ENCODE results near the gene RAC3.

DNA sequence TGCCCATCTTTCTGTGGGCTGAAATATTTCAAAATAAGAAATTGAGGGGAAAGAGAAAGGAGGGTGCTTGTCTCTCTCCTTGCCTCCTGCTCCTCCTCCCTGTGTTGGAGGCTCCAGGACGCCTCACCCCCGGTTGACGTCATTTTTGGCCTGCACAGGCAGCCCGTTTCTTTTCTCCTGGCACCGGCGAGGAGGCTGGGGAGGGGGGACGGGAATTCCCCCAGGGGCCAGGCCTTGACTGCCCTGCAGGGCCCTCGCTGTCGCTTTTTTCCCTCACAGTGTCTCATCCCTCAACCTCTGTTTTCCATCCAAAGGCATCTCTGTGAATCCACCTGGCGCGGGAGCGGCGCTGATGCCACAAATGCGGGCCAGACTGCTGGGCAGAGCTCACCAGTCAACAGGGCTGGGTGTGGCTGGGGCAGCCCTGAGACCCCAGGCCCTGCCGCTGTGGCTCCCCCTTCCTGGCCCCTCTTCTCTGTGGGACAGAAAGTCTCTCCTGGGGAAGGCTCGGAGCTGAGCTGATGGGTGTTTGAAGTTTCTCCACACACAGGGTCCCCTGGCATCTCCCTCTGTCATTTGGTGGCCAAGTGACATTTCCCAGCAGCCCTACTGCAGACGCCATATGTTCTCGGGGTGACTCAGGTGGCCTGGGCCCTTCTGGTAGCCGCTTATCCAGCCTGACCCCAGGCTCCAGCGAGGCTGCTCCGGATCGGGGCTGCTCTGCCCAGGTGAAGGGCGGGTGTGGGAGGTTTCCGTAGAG is 24.8 kb upstream of the RAC3 start:
- TF ChIP-seq, protein P1, sequence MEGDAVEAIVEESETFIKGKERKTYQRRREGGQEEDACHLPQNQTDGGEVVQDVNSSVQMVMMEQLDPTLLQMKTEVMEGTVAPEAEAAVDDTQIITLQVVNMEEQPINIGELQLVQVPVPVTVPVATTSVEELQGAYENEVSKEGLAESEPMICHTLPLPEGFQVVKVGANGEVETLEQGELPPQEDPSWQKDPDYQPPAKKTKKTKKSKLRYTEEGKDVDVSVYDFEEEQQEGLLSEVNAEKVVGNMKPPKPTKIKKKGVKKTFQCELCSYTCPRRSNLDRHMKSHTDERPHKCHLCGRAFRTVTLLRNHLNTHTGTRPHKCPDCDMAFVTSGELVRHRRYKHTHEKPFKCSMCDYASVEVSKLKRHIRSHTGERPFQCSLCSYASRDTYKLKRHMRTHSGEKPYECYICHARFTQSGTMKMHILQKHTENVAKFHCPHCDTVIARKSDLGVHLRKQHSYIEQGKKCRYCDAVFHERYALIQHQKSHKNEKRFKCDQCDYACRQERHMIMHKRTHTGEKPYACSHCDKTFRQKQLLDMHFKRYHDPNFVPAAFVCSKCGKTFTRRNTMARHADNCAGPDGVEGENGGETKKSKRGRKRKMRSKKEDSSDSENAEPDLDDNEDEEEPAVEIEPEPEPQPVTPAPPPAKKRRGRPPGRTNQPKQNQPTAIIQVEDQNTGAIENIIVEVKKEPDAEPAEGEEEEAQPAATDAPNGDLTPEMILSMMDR (conservative IDR thresholded peaks at IDR 0.05 in 1 of 2, IDR thresholded peaks at IDR 0.05 in 1 of 2; ENCODE audit: extremely low read depth in 1 of 2, insufficient read depth in 1 of 2, low read depth in 1 of 2, low read length in 2 of 2): no peak
- no peak for TF ChIP-seq EZH2 (IDR thresholded peaks at IDR 0.05; ENCODE audit: borderline replicate concordance, low read length)

All from mammary epithelial cell (primary cell).